Vagina (tissue), 2 donors: ENCODE data around the gene ITPK1. TPM values are rescaled to one million over a fixed set of nuclear protein-coding genes. Genes with fewer than 3 reads are reported as not detected.

Experiments used
- DNase-seq, 2 donors: peaks; one replicate each; pipeline ENCODE4 v3.0.0-alpha.2; 2017; ENCODE audit errors: extremely low spot score in 2 of 2
- H3K27ac ChIP-seq: fragments of 200-600 bp; sonication (generic); one replicate; pipeline ENCODE4 v1.5.1; 2019
- H3K27me3 ChIP-seq: fragments of 200-600 bp; sonication (generic); one replicate; pipeline ENCODE4 v1.5.1; 2019
- H3K36me3 ChIP-seq, 2 donors: fragments of 200-600 bp; sonication (generic); one replicate each; pipeline ENCODE4 v1.5.1; 2017 to 2019
- H3K4me1 ChIP-seq: fragments of 200-600 bp; sonication (generic); one replicate; pipeline ENCODE4 v1.5.1; 2019
- H3K4me3 ChIP-seq, 2 donors: fragments of 200-600 bp; sonication (generic); 1 replicate in 1 of 2; 2 replicates in 1 of 2; pipeline ENCODE4 v1.5.1; 2016 to 2019
- H3K9me3 ChIP-seq: fragments of 200-600 bp; sonication (generic); one replicate; pipeline ENCODE4 v1.5.1; 2019
- POLR2A ChIP-seq, 2 donors: fragments of 450-650 bp; IDR thresholded peaks; one replicate each; pipeline ENCODE4 v1.6.1; 2017; ENCODE audit warnings: antibody characterized with exemption in 2 of 2, mild to moderate bottlenecking in 2 of 2, moderate library complexity in 2 of 2
- POLR2AphosphoS5 ChIP-seq, 2 donors: sonication (generic); formaldehyde crosslinking; IDR thresholded peaks; one replicate each; pipeline ENCODE4 v1.9.0; 2017; ENCODE audit warnings: antibody characterized with exemption in 2 of 2, mild to moderate bottlenecking in 2 of 2, low read depth in 1 of 2; ENCODE audit not compliant: insufficient read depth in 1 of 2
- intact Hi-C: fragments of 100-400 bp; cut with DNase I; formaldehyde crosslinking; loops from one replicate; pipeline ENCODE4 v1.15.1; 2023
- total RNA-seq: library from RNA; depleted of rRNA; stranded (reverse); fragments of >200 nt; gene quantifications from one replicate; pipeline ENCODE4 v1.2.3, GENCODE V29; 2016
- TF ChIP-seq, protein P1 (sequence below), 3 experiments: fragments of 450-650 bp in 2 of 3; fragments of 200-600 bp in 1 of 3; sonication (generic) in 1 of 3; IDR thresholded peaks; one replicate each; pipeline ENCODE4 v1.5.1; 2017 to 2019; ENCODE audit warnings: antibody characterized with exemption in 3 of 3, mild to moderate bottlenecking in 2 of 3, moderate library complexity in 2 of 3

ITPK1 gene
- total RNA-seq, 1 donor from 2014 or later = 49.6 TPM

- Histone ChIP-seq H3K4me3 (no peak overlapping the region), H3K4me1 (peaks cover 57% of the 10 kb centered on the region), H3K9me3 (no peaks in the 10 kb centered on the region), H3K27me3 (no peaks in the 10 kb centered on the region), H3K36me3 (no peaks in the 10 kb centered on the region), H3K27ac (peak overlapping the region; percentile 70)
- intact Hi-C loops = no loop called here
- no peak for DNase-seq
- TF ChIP-seq POLR2AphosphoS5 (IDR thresholded peaks at IDR 0.05; ENCODE audit: insufficient read depth in 1 of 2, low read depth in 1 of 2) = peak; percentile 17 to 63
- TF ChIP-seq, protein P1, sequence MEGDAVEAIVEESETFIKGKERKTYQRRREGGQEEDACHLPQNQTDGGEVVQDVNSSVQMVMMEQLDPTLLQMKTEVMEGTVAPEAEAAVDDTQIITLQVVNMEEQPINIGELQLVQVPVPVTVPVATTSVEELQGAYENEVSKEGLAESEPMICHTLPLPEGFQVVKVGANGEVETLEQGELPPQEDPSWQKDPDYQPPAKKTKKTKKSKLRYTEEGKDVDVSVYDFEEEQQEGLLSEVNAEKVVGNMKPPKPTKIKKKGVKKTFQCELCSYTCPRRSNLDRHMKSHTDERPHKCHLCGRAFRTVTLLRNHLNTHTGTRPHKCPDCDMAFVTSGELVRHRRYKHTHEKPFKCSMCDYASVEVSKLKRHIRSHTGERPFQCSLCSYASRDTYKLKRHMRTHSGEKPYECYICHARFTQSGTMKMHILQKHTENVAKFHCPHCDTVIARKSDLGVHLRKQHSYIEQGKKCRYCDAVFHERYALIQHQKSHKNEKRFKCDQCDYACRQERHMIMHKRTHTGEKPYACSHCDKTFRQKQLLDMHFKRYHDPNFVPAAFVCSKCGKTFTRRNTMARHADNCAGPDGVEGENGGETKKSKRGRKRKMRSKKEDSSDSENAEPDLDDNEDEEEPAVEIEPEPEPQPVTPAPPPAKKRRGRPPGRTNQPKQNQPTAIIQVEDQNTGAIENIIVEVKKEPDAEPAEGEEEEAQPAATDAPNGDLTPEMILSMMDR (IDR thresholded peaks at IDR 0.05) = no peak
Measured at GRCh38 chr14:93056840-93057585, 58.7 kb downstream of the ITPK1 start.

- Histone ChIP-seq H3K4me1 (peaks cover 54% of the 10 kb centered on the region), H3K36me3 (no peaks in the 10 kb centered on the region), H3K27me3 (no peaks in the 10 kb centered on the region), H3K27ac (peak overlapping the region; percentile 70), H3K9me3 (no peaks in the 10 kb centered on the region), H3K4me3 (no peak overlapping the region)
- no peak for DNase-seq
- intact Hi-C loops = no loop called here
- no peak for TF ChIP-seq POLR2AphosphoS5 (IDR thresholded peaks at IDR 0.05; ENCODE audit: insufficient read depth in 1 of 2, low read depth in 1 of 2)
- TF ChIP-seq POLR2A (IDR thresholded peaks at IDR 0.05) = no peak
- TF ChIP-seq, protein P1 (IDR thresholded peaks at IDR 0.05) = no peak
Measured at GRCh38 chr14:93056166-93056839, 59.4 kb downstream of the ITPK1 start.

DNA sequence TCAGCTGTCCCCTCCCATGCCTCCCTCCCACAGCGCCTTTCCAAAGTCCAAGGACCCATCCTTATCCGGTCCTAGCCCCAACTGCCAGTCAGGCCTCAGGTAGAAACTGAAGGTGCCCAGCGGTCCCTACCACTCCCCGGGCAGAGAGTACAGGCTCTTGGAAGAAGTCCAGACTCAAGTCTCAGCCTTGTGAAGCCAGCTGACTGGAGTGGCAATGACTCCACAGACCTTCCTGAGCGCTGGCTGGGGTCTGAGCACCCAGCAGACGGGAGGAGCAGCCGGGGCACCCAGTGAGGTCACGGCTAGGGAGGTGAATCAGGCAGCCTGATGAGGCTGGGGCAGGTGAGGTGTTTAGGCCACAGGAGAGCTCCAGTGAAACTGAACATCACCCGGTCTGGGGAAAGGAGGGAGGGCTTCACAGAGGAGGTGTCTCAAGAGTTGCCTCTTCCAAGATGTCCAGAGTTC lies 60.0 kb downstream of the ITPK1 start:
- Histone ChIP-seq H3K4me3 (no peak overlapping the region), H3K4me1 (peaks cover 55% of the 10 kb centered on the region)
- TF ChIP-seq, protein P1 (IDR thresholded peaks at IDR 0.05) = no peak
- TF ChIP-seq POLR2A (IDR thresholded peaks at IDR 0.05) (no peak), POLR2AphosphoS5 (IDR thresholded peaks at IDR 0.05; ENCODE audit: insufficient read depth in 1 of 2, low read depth in 1 of 2) (no peak)

DNA sequence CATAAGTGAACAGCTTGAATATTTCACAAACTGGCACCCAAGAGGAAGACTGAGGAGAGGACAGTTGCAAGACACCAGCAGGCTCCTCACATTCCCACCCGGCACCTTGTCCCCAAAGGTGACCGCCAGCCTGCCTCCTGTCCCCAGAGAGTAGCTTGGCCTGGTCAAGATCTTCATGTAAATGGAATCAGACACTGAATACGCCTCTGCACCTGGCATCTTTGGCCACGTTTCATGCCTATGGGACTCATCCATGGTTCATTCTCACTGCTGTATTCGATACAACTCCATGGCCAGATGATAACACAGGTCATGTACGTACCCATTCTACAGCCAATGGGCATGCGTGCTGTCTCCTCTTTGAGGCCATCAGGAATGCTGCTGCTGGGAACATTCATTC lies 60.8 kb downstream of the ITPK1 start:
- Histone ChIP-seq H3K27me3 (no peaks in the 10 kb centered on the region), H3K4me3 (no peak overlapping the region), H3K27ac (peak overlapping the region; percentile 42), H3K9me3 (no peaks in the 10 kb centered on the region), H3K36me3 (no peaks in the 10 kb centered on the region), H3K4me1 (peaks cover 56% of the 10 kb centered on the region)
- TF ChIP-seq POLR2A (IDR thresholded peaks at IDR 0.05) = no peak
- TF ChIP-seq, protein P1 (IDR thresholded peaks at IDR 0.05) = no peak
- no peak for TF ChIP-seq POLR2AphosphoS5 (IDR thresholded peaks at IDR 0.05; ENCODE audit: insufficient read depth in 1 of 2, low read depth in 1 of 2)
- DNase-seq = no peak
- intact Hi-C loops = no loop called here

More for the DNA sequence above, 60.0 kb downstream of the ITPK1 start:
- DNase-seq = no peak
- peak overlapping the region; percentile 70 for H3K27ac ChIP-seq
- H3K36me3 ChIP-seq = no peaks in the 10 kb centered on the region
- intact Hi-C loops = no loop called here
- no peaks in the 10 kb centered on the region for H3K27me3 ChIP-seq
- no peaks in the 10 kb centered on the region for H3K9me3 ChIP-seq

GRCh38 chr14:93054006-93054405 lies 61.7 kb downstream of the ITPK1 start:
- Histone ChIP-seq H3K9me3 (no peaks in the 10 kb centered on the region), H3K4me3 (no peak overlapping the region), H3K27me3 (no peaks in the 10 kb centered on the region), H3K27ac (peak overlapping the region; percentile 42), H3K4me1 (peaks cover 61% of the 10 kb centered on the region), H3K36me3 (no peaks in the 10 kb centered on the region)
- DNase-seq = no peak
- TF ChIP-seq POLR2AphosphoS5 (IDR thresholded peaks at IDR 0.05; ENCODE audit: insufficient read depth in 1 of 2, low read depth in 1 of 2) = no peak
- TF ChIP-seq POLR2A (IDR thresholded peaks at IDR 0.05) = no peak
- TF ChIP-seq, protein P1 (IDR thresholded peaks at IDR 0.05) = no peak
- intact Hi-C loops = no loop called here
